HUES6 (cell line): ENCODE data around the gene TFEB.

Source experiments
- H3K27ac ChIP-seq: 2 replicates; pipeline ENCODE4 v1.7.0; 2013; ENCODE audit warnings: low read depth, mild to moderate bottlenecking, low read length, inconsistent platforms
- H3K27me3 ChIP-seq: 2 replicates; pipeline ENCODE4 v1.6.1; 2013; ENCODE audit warnings: low read length; ENCODE audit not compliant: control insufficient read depth, insufficient read depth
- H3K36me3 ChIP-seq: 2 replicates; pipeline ENCODE4 v1.6.1; 2013; ENCODE audit warnings: low read length; ENCODE audit not compliant: control insufficient read depth, insufficient read depth
- H3K4me1 ChIP-seq: 2 replicates; pipeline ENCODE4 v1.6.1; 2013; ENCODE audit warnings: low read length; ENCODE audit not compliant: control insufficient read depth, insufficient read depth
- H3K4me3 ChIP-seq: 2 replicates; pipeline ENCODE4 v1.5.1; 2013; ENCODE audit warnings: low read depth, low read length
- H3K9ac ChIP-seq: one replicate; pipeline ENCODE4 v1.6.1; 2013; ENCODE audit warnings: mild to moderate bottlenecking, low read length
- H3K9me3 ChIP-seq: 2 replicates; pipeline ENCODE4 v1.6.1; 2013; ENCODE audit warnings: low read depth, low read length; ENCODE audit not compliant: control insufficient read depth, insufficient read depth

The TFEB gene

GRCh38 chr6:41728073-41728936 is 7.1 kb downstream of the TFEB start:
- Histone ChIP-seq H3K4me1 (peaks cover 47% of the 10 kb centered on the region), H3K9me3 (no peaks in the 10 kb centered on the region), H3K4me3 (no peak overlapping the region)

GRCh38 chr6:41727705-41728072 is 7.7 kb downstream of the TFEB start:
- Histone ChIP-seq H3K27ac (no peak overlapping the region), H3K36me3 (no peaks in the 10 kb centered on the region), H3K9ac (no peak overlapping the region), H3K27me3 (no peaks in the 10 kb centered on the region), H3K4me1 (peaks cover 46% of the 10 kb centered on the region), H3K9me3 (no peaks in the 10 kb centered on the region), H3K4me3 (no peak overlapping the region)

More at GRCh38 chr6:41728073-41728936, 7.1 kb downstream of the TFEB start:
- Histone ChIP-seq H3K27me3 (peaks cover 3% of the 10 kb centered on the region), H3K36me3 (no peaks in the 10 kb centered on the region), H3K27ac (no peak overlapping the region), H3K9ac (no peak overlapping the region)

- Histone ChIP-seq H3K36me3 (no peaks in the 10 kb centered on the region), H3K27me3 (no peaks in the 10 kb centered on the region), H3K27ac (no peak overlapping the region), H3K4me3 (no peak overlapping the region), H3K9me3 (no peaks in the 10 kb centered on the region), H3K4me1 (peaks cover 42% of the 10 kb centered on the region), H3K9ac (no peak overlapping the region)
Observed at GRCh38 chr6:41726876-41727275, 8.5 kb downstream of the TFEB start.

- Histone ChIP-seq H3K4me1 (peaks cover 34% of the 10 kb centered on the region), H3K36me3 (no peaks in the 10 kb centered on the region), H3K4me3 (no peak overlapping the region), H3K27me3 (no peaks in the 10 kb centered on the region), H3K9ac (no peak overlapping the region), H3K9me3 (no peaks in the 10 kb centered on the region), H3K27ac (no peak overlapping the region)
Observed at GRCh38 chr6:41724586-41725501, 10.6 kb downstream of the TFEB start.

- H3K9me3 ChIP-seq, result no peaks in the 10 kb centered on the region
- H3K36me3 ChIP-seq, result no peaks in the 10 kb centered on the region
- no peak overlapping the region for H3K9ac ChIP-seq
- peaks cover 27% of the 10 kb centered on the region for H3K4me1 ChIP-seq
- H3K27me3 ChIP-seq, result no peaks in the 10 kb centered on the region
- no peak overlapping the region for H3K27ac ChIP-seq
- no peak overlapping the region for H3K4me3 ChIP-seq
Observed at GRCh38 chr6:41724228-41724580, 11.2 kb downstream of the TFEB start.

- Histone ChIP-seq H3K4me3 (no peak overlapping the region), H3K9me3 (no peaks in the 10 kb centered on the region), H3K9ac (no peak overlapping the region), H3K36me3 (no peaks in the 10 kb centered on the region), H3K27me3 (no peaks in the 10 kb centered on the region), H3K4me1 (peaks cover 22% of the 10 kb centered on the region), H3K27ac (no peak overlapping the region)
Observed at GRCh38 chr6:41723530-41724227, 11.7 kb downstream of the TFEB start.

- Histone ChIP-seq H3K4me3 (no peak overlapping the region), H3K27me3 (no peaks in the 10 kb centered on the region), H3K36me3 (no peaks in the 10 kb centered on the region), H3K4me1 (peaks cover 21% of the 10 kb centered on the region), H3K27ac (no peak overlapping the region), H3K9me3 (no peaks in the 10 kb centered on the region), H3K9ac (no peak overlapping the region)
Observed at GRCh38 chr6:41722969-41723529, 12.4 kb downstream of the TFEB start.

- Histone ChIP-seq H3K27me3 (no peaks in the 10 kb centered on the region), H3K4me3 (no peak overlapping the region), H3K9me3 (no peaks in the 10 kb centered on the region), H3K27ac (no peak overlapping the region), H3K9ac (no peak overlapping the region), H3K4me1 (peaks cover 28% of the 10 kb centered on the region), H3K36me3 (no peaks in the 10 kb centered on the region)
Observed at GRCh38 chr6:41721414-41721813, 14.0 kb downstream of the TFEB start.

GRCh38 chr6:41720783-41721182 is 14.6 kb downstream of the TFEB start:
- peaks cover 28% of the 10 kb centered on the region for H3K4me1 ChIP-seq
- no peak overlapping the region for H3K9ac ChIP-seq
- H3K9me3 ChIP-seq, result no peaks in the 10 kb centered on the region
- no peaks in the 10 kb centered on the region for H3K27me3 ChIP-seq
- H3K36me3 ChIP-seq, result no peaks in the 10 kb centered on the region
- H3K4me3 ChIP-seq, result no peak overlapping the region
- no peak overlapping the region for H3K27ac ChIP-seq

- no peak overlapping the region for H3K27ac ChIP-seq
- H3K4me3 ChIP-seq, result no peak overlapping the region
- no peaks in the 10 kb centered on the region for H3K27me3 ChIP-seq
- H3K9me3 ChIP-seq, result no peaks in the 10 kb centered on the region
- H3K9ac ChIP-seq, result no peak overlapping the region
- H3K4me1 ChIP-seq, result peaks cover 28% of the 10 kb centered on the region
- H3K36me3 ChIP-seq, result no peaks in the 10 kb centered on the region
Observed at GRCh38 chr6:41720262-41720620, 15.2 kb downstream of the TFEB start.
